Measurements from ENCODE around the gene CAPN11. TPM values are rescaled to one million over a fixed set of nuclear protein-coding genes. Genes with fewer than 3 reads are reported as not detected.

CAPN11 gene
- total RNA-seq, 1 experiment from 2014 or later, result 0.28 TPM

DNA sequence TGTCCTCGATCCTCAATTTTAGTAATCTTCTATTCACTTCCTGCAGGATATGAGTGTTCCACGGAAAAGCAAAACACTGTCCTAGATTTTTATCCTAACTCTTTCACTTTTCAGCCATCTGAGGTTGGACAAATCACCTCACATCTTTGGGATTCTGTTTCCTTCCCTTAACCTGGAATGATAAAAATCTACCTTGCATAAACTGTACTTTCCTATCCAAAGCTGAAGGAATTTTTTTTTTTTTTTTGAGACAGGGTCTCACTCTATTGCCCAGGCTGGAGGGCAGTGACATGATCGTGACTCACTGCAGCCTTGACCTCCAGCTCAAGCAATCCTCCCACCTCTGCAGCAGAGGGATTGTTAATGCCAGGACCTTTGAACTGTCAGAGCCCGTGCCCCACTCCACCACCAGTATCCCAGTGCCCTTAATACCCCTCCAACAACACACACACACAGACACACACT is 20.5 kb downstream of the CAPN11 start:
- no CpG with 5 or more reads among the region's 4 CpGs for WGBS (ENCODE audit: extremely low coverage, insufficient read length, low lambda C conversion rate)
- H2BK120ac ChIP-seq (ENCODE audit: low read depth, low read length, poor library complexity, severe bottlenecking), result no peak overlapping the region
- no peak overlapping the region for H3K27ac ChIP-seq (ENCODE audit: insufficient read length, low read depth, low read length)
- H3K27me3 ChIP-seq (ENCODE audit: insufficient read depth, low read length), result no peaks in the 10 kb centered on the region
- H3K14ac ChIP-seq (ENCODE audit: insufficient read depth, low read length), result no peak overlapping the region
- H3K4me1 ChIP-seq (ENCODE audit: insufficient read depth, low read length), result peaks cover 4% of the 10 kb centered on the region; the same call in 1 of the 2 replicates
- no peak overlapping the region for H2BK12ac ChIP-seq (ENCODE audit: insufficient read length, low read depth, low read length)
- Mint-ChIP-seq H3K27me3 (ENCODE audit: low read depth) (no peaks in the 10 kb centered on the region; the same call in 1 of the 2 replicates), H3K4me3 (no peak overlapping the region), H3K4me1 (peaks cover 14 to 16% of the 10 kb centered on the region in 2 experiments), H3K36me3 (ENCODE audit: insufficient read depth in 1 of 3, low read depth in 3 of 3) (no peaks in the 10 kb centered on the region; a peak in 1 of 7 replicates), H3K27ac (0 out of 7 replicates have a peak overlapping the region, but pooled peaks of 2 of the 3 experiments have one; percentile 3 to 4), H3K9me3 (no peaks in the 10 kb centered on the region)
- H3K56ac ChIP-seq (ENCODE audit: insufficient read length, low read depth, low read length), result no peak overlapping the region
- no peak overlapping the region for H2BK20ac ChIP-seq (ENCODE audit: low read depth, low read length, poor library complexity, severe bottlenecking)
- H2AFZ ChIP-seq (ENCODE audit: low read length), result no peak overlapping the region
- H3K4me2 ChIP-seq (ENCODE audit: insufficient read depth, insufficient read length, low read length), result no peak overlapping the region
- no peak overlapping the region for H3K18ac ChIP-seq (ENCODE audit: insufficient read length, low read depth, low read length)
- H3K23ac ChIP-seq (ENCODE audit: insufficient read length, low read depth, low read length), result no peak overlapping the region
- H3K9me3 ChIP-seq (ENCODE audit: control insufficient read depth, low read depth, low read length), result no peaks in the 10 kb centered on the region
- DNase-seq, result no peak
- no peak overlapping the region for H2AK5ac ChIP-seq (ENCODE audit: insufficient read length, low read length)
- H3K23me2 ChIP-seq (ENCODE audit: insufficient read length, low read depth, low read length, poor library complexity, severe bottlenecking), result no peaks in the 10 kb centered on the region
- H4K91ac ChIP-seq (ENCODE audit: insufficient read length, low read depth, low read length), result no peak overlapping the region
- no peaks in the 10 kb centered on the region for H4K20me1 ChIP-seq (ENCODE audit: control insufficient read depth, insufficient read depth, insufficient read length)
- no peak overlapping the region for H3T11ph ChIP-seq (ENCODE audit: low read length)
- no peak overlapping the region for H2BK5ac ChIP-seq (ENCODE audit: insufficient read length, low read length)
- H3K9ac ChIP-seq (ENCODE audit: extremely low read depth, insufficient read length, low read length), result no peak overlapping the region
- H3K79me2 ChIP-seq (ENCODE audit: insufficient read depth, low read length), result no peaks in the 10 kb centered on the region
- no peak overlapping the region for H4K5ac ChIP-seq (ENCODE audit: insufficient read length, low read depth, low read length)
- H3K79me1 ChIP-seq (ENCODE audit: insufficient read depth, low read depth, low read length, poor library complexity, severe bottlenecking), result no peaks in the 10 kb centered on the region
- no peak overlapping the region for H2BK15ac ChIP-seq (ENCODE audit: low read depth, low read length)
- H3K4ac ChIP-seq (ENCODE audit: low read depth, low read length), result no peak overlapping the region
- H4K8ac ChIP-seq (replicated peaks; ENCODE audit: insufficient read length, low read depth, low read length), result no peak overlapping the region
- TF ChIP-seq, protein P1, sequence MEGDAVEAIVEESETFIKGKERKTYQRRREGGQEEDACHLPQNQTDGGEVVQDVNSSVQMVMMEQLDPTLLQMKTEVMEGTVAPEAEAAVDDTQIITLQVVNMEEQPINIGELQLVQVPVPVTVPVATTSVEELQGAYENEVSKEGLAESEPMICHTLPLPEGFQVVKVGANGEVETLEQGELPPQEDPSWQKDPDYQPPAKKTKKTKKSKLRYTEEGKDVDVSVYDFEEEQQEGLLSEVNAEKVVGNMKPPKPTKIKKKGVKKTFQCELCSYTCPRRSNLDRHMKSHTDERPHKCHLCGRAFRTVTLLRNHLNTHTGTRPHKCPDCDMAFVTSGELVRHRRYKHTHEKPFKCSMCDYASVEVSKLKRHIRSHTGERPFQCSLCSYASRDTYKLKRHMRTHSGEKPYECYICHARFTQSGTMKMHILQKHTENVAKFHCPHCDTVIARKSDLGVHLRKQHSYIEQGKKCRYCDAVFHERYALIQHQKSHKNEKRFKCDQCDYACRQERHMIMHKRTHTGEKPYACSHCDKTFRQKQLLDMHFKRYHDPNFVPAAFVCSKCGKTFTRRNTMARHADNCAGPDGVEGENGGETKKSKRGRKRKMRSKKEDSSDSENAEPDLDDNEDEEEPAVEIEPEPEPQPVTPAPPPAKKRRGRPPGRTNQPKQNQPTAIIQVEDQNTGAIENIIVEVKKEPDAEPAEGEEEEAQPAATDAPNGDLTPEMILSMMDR (conservative IDR thresholded peaks at IDR 0.05), result no peak

All from H9 (cell line).